ENCODE results near the gene PLK4. TPM values are rescaled to one million over a fixed set of nuclear protein-coding genes. Genes with fewer than 3 reads are reported as not detected.

The PLK4 gene
- total RNA-seq (2022; extraction: Qiagen RNA extraction; ENCODE audit: low read depth), result 15.4 to 19.6 TPM (median 17.3 TPM) in 5 replicates

DNA sequence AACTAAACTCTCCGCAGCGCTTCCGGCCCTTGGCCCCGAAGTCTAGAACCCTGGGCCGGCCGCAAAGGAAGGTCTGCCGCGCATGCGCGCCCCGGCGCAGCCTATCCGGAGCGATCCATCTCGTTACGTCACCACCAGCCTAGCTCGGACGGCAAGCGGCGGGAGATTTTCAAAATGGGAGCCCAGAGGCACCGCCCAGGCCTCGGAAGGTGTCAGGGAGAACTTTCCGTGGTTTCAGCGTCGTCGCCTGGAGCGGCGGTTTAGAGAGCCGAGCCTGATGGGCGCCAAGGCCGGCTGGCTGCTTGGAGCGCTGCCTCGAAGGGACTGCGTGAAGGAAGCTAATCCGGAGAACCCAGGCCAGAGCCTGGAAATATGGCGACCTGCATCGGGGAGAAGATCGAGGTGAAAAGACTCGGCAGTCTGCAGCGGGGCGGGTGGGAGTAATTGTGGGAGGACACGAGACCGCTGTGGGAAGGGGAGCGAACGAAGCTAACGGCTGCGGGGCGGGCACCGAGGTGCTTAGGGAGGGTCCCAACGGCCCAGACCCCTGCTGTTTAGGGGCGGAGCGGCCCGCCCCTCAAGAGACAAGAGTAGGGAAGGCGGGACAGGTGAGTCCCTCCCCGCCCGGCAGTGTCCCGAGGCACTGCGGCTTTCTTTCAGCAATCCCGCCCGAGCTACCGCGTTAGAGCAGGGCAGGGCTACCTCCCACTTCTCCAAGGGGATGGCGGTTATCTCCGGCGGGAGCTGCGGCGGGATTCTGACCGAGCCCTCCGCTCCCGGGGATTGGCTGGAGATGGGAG lies at the start of gene PLK4:
Gene PLK4, plus strand, starts transcription at position 131 of the 800 bp plus-strand sequence. Its CDS starts 242 bp downstream, at position 373.

Other genes with a start within 250 kb of the PLK4 start
- 1.0 to 2.3 TPM (median 1.3 TPM) in 5 replicates for gene INTU, start 247.9 kb upstream of the PLK4 start, total RNA-seq (2022; extraction: Qiagen RNA extraction; ENCODE audit: low read depth)
- gene SLC25A31, start 150.5 kb upstream of the PLK4 start, total RNA-seq (2022; extraction: Qiagen RNA extraction; ENCODE audit: low read depth), result not detected in 5 replicates
- gene HSPA4L, start 98.6 kb upstream of the PLK4 start, total RNA-seq (2022; extraction: Qiagen RNA extraction; ENCODE audit: low read depth), result 5.6 to 9.3 TPM (median 8.5 TPM) in 5 replicates
- gene MFSD8, start 84.3 kb downstream of the PLK4 start, total RNA-seq (2022; extraction: Qiagen RNA extraction; ENCODE audit: low read depth), result 9.4 to 17.9 TPM (median 13.2 TPM) in 5 replicates
- 2.4 to 3.5 TPM (median 3.3 TPM) in 5 replicates for gene ABHD18, start 84.5 kb downstream of the PLK4 start, total RNA-seq (2022; extraction: Qiagen RNA extraction; ENCODE audit: low read depth)
- gene LARP1B, start 180.4 kb downstream of the PLK4 start, total RNA-seq (2022; extraction: Qiagen RNA extraction; ENCODE audit: low read depth), result 10.2 to 18.7 TPM (median 12.1 TPM) in 5 replicates